Ovary (tissue), 9 donors: ENCODE measurements around the gene COL9A3. TPM values are rescaled to one million over a fixed set of nuclear protein-coding genes. Genes with fewer than 3 reads are reported as not detected.

ENCODE experiments used
- DNase-seq, 5 donors: peaks; one replicate each; pipeline ENCODE4 v3.0.0-alpha.2; 2019 to 2020
- H3K27ac ChIP-seq, 2 donors: fragments of 200-600 bp; one replicate each; pipeline versions ENCODE4 v1.5.1 to v1.8.0; 2019 to 2022
- H3K27me3 ChIP-seq: fragments of 200-600 bp; one replicate; pipeline ENCODE4 v1.8.0; 2022
- H3K36me3 ChIP-seq: fragments of 200-600 bp; sonication (generic); one replicate; pipeline ENCODE4 v1.5.1; 2019
- H3K4me1 ChIP-seq: one replicate; pipeline ENCODE4 v1.8.1; 2013; ENCODE audit warnings: mild to moderate bottlenecking, moderate library complexity; ENCODE audit not compliant: insufficient read depth
- H3K4me3 ChIP-seq: fragments of 200-600 bp; sonication (generic); one replicate; pipeline ENCODE4 v1.5.1; 2017
- H3K9me3 ChIP-seq, 2 donors: fragments of 200-600 bp in 1 of 2; sonication (generic) in 1 of 2; one replicate each; pipeline versions ENCODE4 v1.5.1 to v1.8.1; 2013 to 2019; ENCODE audit warnings: mild to moderate bottlenecking in 1 of 2, moderate library complexity in 1 of 2
- EP300 ChIP-seq: sonication (generic); formaldehyde crosslinking; IDR thresholded peaks from one replicate; pipeline ENCODE4 v1.6.1; 2017; ENCODE audit warnings: antibody characterized with exemption
- POLR2A ChIP-seq: fragments of 450-650 bp; IDR thresholded peaks from one replicate; pipeline ENCODE4 v1.6.1; 2017; ENCODE audit warnings: antibody characterized with exemption, mild to moderate bottlenecking, moderate library complexity
- WGBS, 3 donors: extraction: QIAGEN DNeasy Blood & Tissue Kit in 1 of 3; methylation state at CpG; one replicate each; pipeline versions ENCODE4 v1.1.5 to v1.1.7; 2013 to 2017; 5-methylcytosine and 5-hydroxymethylcytosine counted together
- intact Hi-C, 4 donors: fragments of 100-400 bp; cut with DNase I; formaldehyde crosslinking; loops; one replicate each; pipeline versions ENCODE4 v1.11.0 to v1.15.1; 2022 to 2023
- polyA plus RNA-seq, 2 donors: library from polyadenylated mRNA; stranded (reverse); fragments of 200-250 nt in 1 of 2; fragments of 350-450 nt in 1 of 2; fragmentation: Illumina TruSeq in 1 of 2; extraction: RNeasy Lipid Tissue Mini Kit (QIAGEN cat#74804) in 1 of 2; gene quantifications; one replicate each; pipeline ENCODE4 v1.2.3, GENCODE V29; 2013 to 2014
- total RNA-seq, 7 donors: library from RNA; depleted of rRNA in 2 of 7; stranded (reverse); fragments of >200 nt in 2 of 7; fragmentation: NEBNext Ultra II Directional in 3 of 7; extraction: Animal tissue kit (Norgen Biotek cat#: 25700) in 3 of 7; gene quantifications; one replicate each; pipeline versions ENCODE4 v1.1.0 to v1.2.4, GENCODE V29; 2016 to 2023
- TF ChIP-seq, protein P1 (sequence below), 3 donors: fragments of 450-650 bp in 2 of 3; fragments of 200-600 bp in 1 of 3; IDR thresholded peaks; one replicate each; pipeline versions ENCODE4 v1.5.1 to v1.8.0; 2016 to 2022; ENCODE audit warnings: antibody characterized with exemption in 3 of 3, mild to moderate bottlenecking in 1 of 3
- donor health status: DM: no; HTN: no; CAD: no; lungs with moderate emphysema.
- donor health status: DM: no; HTN: no; CAD: no.
- donor health status: Bipolar disorder and iron deficiency.
- donor health status: DM: yes; HTN: yes; CAD: no.
- donor health status: DM: no; HTN: no; CAD: no.
- donor health status: DM: yes; HTN: yes; CAD: no.

COL9A3 gene
- total and polyA plus RNA-seq, 9 donors, result 0.65 to 3.0 (median 1.6) TPM; not detected in 1

DNA sequence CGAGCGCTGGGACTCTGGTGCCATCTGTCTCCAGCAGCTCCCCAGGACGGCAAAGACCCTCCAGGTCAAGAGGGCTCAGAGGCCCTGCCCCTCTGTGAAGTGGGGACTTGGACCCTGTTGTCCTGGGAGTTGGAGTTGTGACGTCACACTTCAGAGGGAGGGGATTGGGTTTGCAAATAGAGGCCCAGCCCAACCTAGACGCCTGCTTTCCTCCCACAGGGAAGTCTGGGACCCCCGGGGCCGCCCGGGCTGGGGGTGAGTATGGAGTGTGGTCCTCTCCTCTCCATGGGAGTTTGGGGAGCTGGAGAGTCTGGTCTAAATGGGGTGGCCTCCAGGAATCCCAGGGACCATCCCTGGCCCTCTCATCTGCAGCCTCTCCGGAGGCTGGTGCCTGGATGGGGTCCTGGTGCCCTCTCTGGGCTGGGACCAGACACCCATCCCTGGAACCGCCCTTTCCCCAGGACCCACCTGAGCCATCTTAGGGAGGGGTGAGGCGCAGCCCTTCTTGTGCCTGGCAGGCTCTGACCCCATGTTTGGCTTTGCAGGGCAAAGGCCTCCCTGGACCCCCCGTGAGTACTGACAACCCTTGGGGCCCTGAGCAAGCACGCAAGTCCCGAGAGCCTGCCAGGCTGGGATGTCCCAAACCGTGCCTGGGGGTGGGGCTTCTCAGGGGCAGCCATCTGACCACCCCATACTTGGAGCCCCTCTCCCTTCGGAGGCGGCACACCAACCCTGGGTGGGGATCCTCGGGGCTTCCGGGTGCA is 4.3 kb downstream of the COL9A3 start:
- intact Hi-C loops, result no loop called here
- H3K9me3 ChIP-seq, result no peaks in the 10 kb centered on the region
- H3K4me1 ChIP-seq, result peaks cover 10% of the 10 kb centered on the region
- no peaks in the 10 kb centered on the region for H3K36me3 ChIP-seq
- H3K4me3 ChIP-seq, result no peak overlapping the region
- H3K27me3 ChIP-seq, result peaks cover 4% of the 10 kb centered on the region
- no peak overlapping the region for H3K27ac ChIP-seq
- WGBS, 3 donors, result 81 to 87% (median 87%) methylated on average over 14 to 19 of the region's 19 CpGs
- no peak for DNase-seq
- TF ChIP-seq EP300, result no peak
- TF ChIP-seq, protein P1, sequence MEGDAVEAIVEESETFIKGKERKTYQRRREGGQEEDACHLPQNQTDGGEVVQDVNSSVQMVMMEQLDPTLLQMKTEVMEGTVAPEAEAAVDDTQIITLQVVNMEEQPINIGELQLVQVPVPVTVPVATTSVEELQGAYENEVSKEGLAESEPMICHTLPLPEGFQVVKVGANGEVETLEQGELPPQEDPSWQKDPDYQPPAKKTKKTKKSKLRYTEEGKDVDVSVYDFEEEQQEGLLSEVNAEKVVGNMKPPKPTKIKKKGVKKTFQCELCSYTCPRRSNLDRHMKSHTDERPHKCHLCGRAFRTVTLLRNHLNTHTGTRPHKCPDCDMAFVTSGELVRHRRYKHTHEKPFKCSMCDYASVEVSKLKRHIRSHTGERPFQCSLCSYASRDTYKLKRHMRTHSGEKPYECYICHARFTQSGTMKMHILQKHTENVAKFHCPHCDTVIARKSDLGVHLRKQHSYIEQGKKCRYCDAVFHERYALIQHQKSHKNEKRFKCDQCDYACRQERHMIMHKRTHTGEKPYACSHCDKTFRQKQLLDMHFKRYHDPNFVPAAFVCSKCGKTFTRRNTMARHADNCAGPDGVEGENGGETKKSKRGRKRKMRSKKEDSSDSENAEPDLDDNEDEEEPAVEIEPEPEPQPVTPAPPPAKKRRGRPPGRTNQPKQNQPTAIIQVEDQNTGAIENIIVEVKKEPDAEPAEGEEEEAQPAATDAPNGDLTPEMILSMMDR (IDR thresholded peaks at IDR 0.05), result no peak
- TF ChIP-seq POLR2A, result no peak

DNA sequence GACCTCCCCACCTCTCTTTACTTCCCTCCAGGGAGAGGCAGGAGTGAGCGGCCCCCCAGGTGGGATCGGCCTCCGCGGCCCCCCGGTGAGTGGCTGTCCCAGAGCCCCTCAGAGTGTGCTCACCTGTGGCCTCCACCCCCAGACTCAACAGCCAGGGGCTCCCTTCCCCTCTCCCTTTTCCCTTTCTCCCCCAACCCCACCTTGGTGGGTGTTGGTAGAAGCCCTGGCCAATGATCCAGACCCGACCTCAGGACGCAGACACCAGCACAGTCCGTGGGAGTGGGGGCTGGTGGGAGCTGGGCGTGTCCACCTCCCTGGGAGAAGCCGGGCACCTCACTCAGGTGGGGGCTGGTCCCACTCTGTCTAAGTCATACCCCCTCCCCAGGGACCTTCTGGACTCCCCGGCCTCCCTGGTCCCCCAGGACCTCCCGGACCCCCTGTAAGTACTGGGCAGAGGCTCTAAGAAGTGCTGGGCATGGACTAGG is 4.9 kb downstream of the COL9A3 start:
- intact Hi-C loops, result no loop called here
- no peaks in the 10 kb centered on the region for H3K36me3 ChIP-seq
- H3K27me3 ChIP-seq, result no peaks in the 10 kb centered on the region
- H3K27ac ChIP-seq, result no peak overlapping the region
- no peak for DNase-seq
- H3K4me1 ChIP-seq, result peaks cover 7% of the 10 kb centered on the region
- no peak overlapping the region for H3K4me3 ChIP-seq
- 84 to 94% (median 88%) methylated on average over 11 to 12 of the region's 12 CpGs for WGBS, 3 donors
- H3K9me3 ChIP-seq, result no peaks in the 10 kb centered on the region
- TF ChIP-seq EP300, result no peak
- no peak for TF ChIP-seq POLR2A
- TF ChIP-seq, protein P1 (IDR thresholded peaks at IDR 0.05), result no peak

- no peak for DNase-seq
- Histone ChIP-seq H3K4me3 (no peak overlapping the region), H3K9me3 (no peaks in the 10 kb centered on the region), H3K36me3 (no peaks in the 10 kb centered on the region), H3K27me3 (no peaks in the 10 kb centered on the region), H3K27ac (no peak overlapping the region), H3K4me1 (peaks cover 7% of the 10 kb centered on the region)
- TF ChIP-seq POLR2A, result no peak
- TF ChIP-seq, protein P1 (IDR thresholded peaks at IDR 0.05), result no peak
- no peak for TF ChIP-seq EP300
- intact Hi-C loops, result no loop called here
- 71 to 87% (median 77%) methylated on average over 7 of the region's 7 CpGs for WGBS, 3 donors
Observed at GRCh38 chr20:62822239-62822787, 5.5 kb downstream of the COL9A3 start.

GRCh38 chr20:62822788-62823651 is 6.2 kb downstream of the COL9A3 start:
- Histone ChIP-seq H3K36me3 (no peaks in the 10 kb centered on the region), H3K9me3 (no peaks in the 10 kb centered on the region), H3K4me1 (peaks cover 7% of the 10 kb centered on the region), H3K27me3 (no peaks in the 10 kb centered on the region), H3K4me3 (no peak overlapping the region), H3K27ac (no peak overlapping the region)
- TF ChIP-seq POLR2A (no peak), EP300 (no peak)
- 85 to 88% (median 87%) methylated on average over 24 of the region's 24 CpGs for WGBS, 3 donors
- intact Hi-C loops, result no loop called here
- no peak for DNase-seq
